Adrenal gland (tissue), 5 donors: ENCODE data around the gene PTPRD.

Experiments
- CTCF ChIP-seq, 6 experiments: fragments of 450-650 bp in 4 of 6; fragments of 200-600 bp in 2 of 6; sonication (generic) in 1 of 6; IDR thresholded peaks; 1 replicate in 5 of 6; 2 replicates in 1 of 6; pipeline versions ENCODE4 v1.5.1 to v1.8.0; 2016 to 2021; ENCODE audit warnings: antibody characterized with exemption in 6 of 6, mild to moderate bottlenecking in 2 of 6, moderate library complexity in 1 of 6
- POLR2A ChIP-seq, 2 donors: fragments of 450-650 bp; IDR thresholded peaks; one replicate each; pipeline ENCODE4 v1.6.1; 2017; ENCODE audit warnings: antibody characterized with exemption in 2 of 2, mild to moderate bottlenecking in 2 of 2, moderate library complexity in 1 of 2
- donor health status: DM: no; HTN: no; CAD: no.

- TF ChIP-seq CTCF (IDR thresholded peaks at IDR 0.05) (no peak), POLR2A (IDR thresholded peaks at IDR 0.05) (no peak)
Measured at GRCh38 chr9:8508671-8509290, 2104.0 kb downstream of the PTPRD start.
